Adrenal gland (tissue), 5 donors: ENCODE results near the gene C10orf90.

Source experiments
- POLR2A ChIP-seq, 2 donors: fragments of 450-650 bp; IDR thresholded peaks; one replicate each; pipeline ENCODE4 v1.6.1; 2017; ENCODE audit warnings: antibody characterized with exemption in 2 of 2, mild to moderate bottlenecking in 2 of 2, moderate library complexity in 1 of 2
- TF ChIP-seq, protein P1 (sequence below), 6 experiments: fragments of 450-650 bp in 4 of 6; fragments of 200-600 bp in 2 of 6; sonication (generic) in 1 of 6; IDR thresholded peaks; 1 replicate in 5 of 6; 2 replicates in 1 of 6; pipeline versions ENCODE4 v1.5.1 to v1.8.0; 2016 to 2021; ENCODE audit warnings: antibody characterized with exemption in 6 of 6, mild to moderate bottlenecking in 2 of 6, moderate library complexity in 1 of 6
- donor health status: DM: no; HTN: no; CAD: no.

DNA sequence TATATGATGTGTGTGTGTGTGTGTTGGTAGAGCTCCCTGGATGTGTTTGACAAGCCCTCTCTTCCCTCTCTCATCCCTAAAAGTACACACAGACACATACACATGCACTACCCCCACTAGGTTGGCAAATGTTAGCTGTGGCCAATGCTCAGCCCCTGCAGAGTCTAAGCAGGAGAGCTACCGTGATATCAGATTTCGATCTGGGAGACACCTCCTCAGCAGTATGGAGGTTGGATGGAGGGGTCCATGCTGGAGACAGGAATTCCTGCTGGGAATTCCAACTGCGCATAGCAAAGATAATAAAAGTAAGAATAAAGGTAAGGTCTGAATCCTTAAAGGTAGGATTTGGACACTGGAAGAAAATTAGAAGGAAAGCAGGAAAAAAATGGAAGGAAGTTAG lies 85.7 kb downstream of the C10orf90 start:
- TF ChIP-seq, protein P1, sequence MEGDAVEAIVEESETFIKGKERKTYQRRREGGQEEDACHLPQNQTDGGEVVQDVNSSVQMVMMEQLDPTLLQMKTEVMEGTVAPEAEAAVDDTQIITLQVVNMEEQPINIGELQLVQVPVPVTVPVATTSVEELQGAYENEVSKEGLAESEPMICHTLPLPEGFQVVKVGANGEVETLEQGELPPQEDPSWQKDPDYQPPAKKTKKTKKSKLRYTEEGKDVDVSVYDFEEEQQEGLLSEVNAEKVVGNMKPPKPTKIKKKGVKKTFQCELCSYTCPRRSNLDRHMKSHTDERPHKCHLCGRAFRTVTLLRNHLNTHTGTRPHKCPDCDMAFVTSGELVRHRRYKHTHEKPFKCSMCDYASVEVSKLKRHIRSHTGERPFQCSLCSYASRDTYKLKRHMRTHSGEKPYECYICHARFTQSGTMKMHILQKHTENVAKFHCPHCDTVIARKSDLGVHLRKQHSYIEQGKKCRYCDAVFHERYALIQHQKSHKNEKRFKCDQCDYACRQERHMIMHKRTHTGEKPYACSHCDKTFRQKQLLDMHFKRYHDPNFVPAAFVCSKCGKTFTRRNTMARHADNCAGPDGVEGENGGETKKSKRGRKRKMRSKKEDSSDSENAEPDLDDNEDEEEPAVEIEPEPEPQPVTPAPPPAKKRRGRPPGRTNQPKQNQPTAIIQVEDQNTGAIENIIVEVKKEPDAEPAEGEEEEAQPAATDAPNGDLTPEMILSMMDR (IDR thresholded peaks at IDR 0.05): no peak
- TF ChIP-seq POLR2A (IDR thresholded peaks at IDR 0.05): no peak
